ENCODE measurements around the gene ZBED4. TPM values are rescaled to one million over a fixed set of nuclear protein-coding genes. Genes with fewer than 3 reads are reported as not detected.
A peak's percentile ranks its signal among the peaks of the same experiment; 100 is the strongest.

Gene ZBED4
- total and polyA plus RNA-seq, 2 experiments from 2014 or later, result 8.5 to 31.9 TPM

DNA sequence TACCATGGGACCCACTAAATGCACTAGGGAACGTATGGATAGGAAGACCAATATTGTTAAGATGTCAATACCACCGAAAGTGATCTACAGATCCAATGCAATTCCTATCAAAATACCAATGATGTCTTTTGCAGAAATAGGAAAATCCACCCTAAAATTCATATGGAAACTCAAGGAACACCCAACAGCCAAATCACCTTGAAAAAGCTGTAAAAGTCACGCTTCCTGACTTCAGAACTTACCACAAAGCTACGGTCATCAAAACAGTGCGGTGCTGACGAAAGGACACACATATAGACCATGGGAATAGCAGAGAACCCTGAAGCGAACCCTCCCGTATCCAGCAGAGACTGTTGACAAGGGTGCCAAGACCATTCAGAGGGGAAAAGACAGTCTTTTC, 46.5 kb upstream of the ZBED4 start:
- TF ChIP-seq CREB1 (CRISPR knock-in tag; IDR thresholded peaks at IDR 0.05; ENCODE audit: low read depth) (no peak), ZNF331 (CRISPR knock-in tag; IDR thresholded peaks at IDR 0.05; ENCODE audit: low read depth) (no peak), POLR2AphosphoS5 (IDR thresholded peaks at IDR 0.05; ENCODE audit: low read depth) (no peak)
- no peaks in the 10 kb centered on the region for H3K27me3 ChIP-seq (ENCODE audit: insufficient read depth)
- H3K9me3 Mint-ChIP-seq, result no peaks in the 10 kb centered on the region
- peaks cover 96% of the 10 kb centered on the region for H3K79me2 ChIP-seq (replicated peaks; ENCODE audit: insufficient read depth)
- peaks cover 7% of the 10 kb centered on the region; the same call in 1 of the 3 replicates for H3K4me1 Mint-ChIP-seq
- no peak overlapping the region for H2AFZ ChIP-seq
- 0 out of 2 replicates have a peak, but pooled peaks cover 3% of the 10 kb centered on the region for H3F3A ChIP-seq (replicated peaks; ENCODE audit: low read depth)
- peaks cover 63% of the 10 kb centered on the region for H4K20me1 ChIP-seq (replicated peaks; ENCODE audit: insufficient read depth)
- H3K36me3 ChIP-seq (ENCODE audit: insufficient read depth), result no peaks in the 10 kb centered on the region
- no peak overlapping the region for H3K4me3 Mint-ChIP-seq
- no peak overlapping the region for H3K27ac Mint-ChIP-seq
- H3K9me2 ChIP-seq (ENCODE audit: insufficient read depth), result no peaks in the 10 kb centered on the region
- DNase-seq (ENCODE audit: low spot score), result no peak
- H3K36me3 Mint-ChIP-seq (ENCODE audit: low read depth), result peaks cover 33% of the 10 kb centered on the region
- H3K27me3 Mint-ChIP-seq (ENCODE audit: insufficient read depth, low read depth, poor library complexity), result peaks cover 10% of the 10 kb centered on the region
- ATAC-seq, result no peak
- no peak overlapping the region for H3K4me2 ChIP-seq
- H3K27ac ChIP-seq (ENCODE audit: low read depth), result no peak overlapping the region; the same call in 1 of the 2 replicates
- no peaks in the 10 kb centered on the region for H3K4me1 ChIP-seq (ENCODE audit: insufficient read depth)
- no peak overlapping the region for H3K4me3 ChIP-seq

- Histone ChIP-seq H3F3A (replicated peaks; ENCODE audit: low read depth) (0 out of 2 replicates have a peak, but pooled peaks cover 3% of the 10 kb centered on the region), H3K36me3 (ENCODE audit: insufficient read depth) (no peaks in the 10 kb centered on the region), H3K79me2 (replicated peaks; ENCODE audit: insufficient read depth) (peaks cover 100% of the 10 kb centered on the region), H3K4me1 (ENCODE audit: insufficient read depth) (no peaks in the 10 kb centered on the region), H3K4me3 (no peak overlapping the region), H3K4me2 (no peak overlapping the region), H2AFZ (no peak overlapping the region), H4K20me1 (replicated peaks; ENCODE audit: insufficient read depth) (peaks cover 68% of the 10 kb centered on the region), H3K9me2 (ENCODE audit: insufficient read depth) (no peaks in the 10 kb centered on the region), H3K27ac (ENCODE audit: low read depth) (peak overlapping the region; percentile 42), H3K27me3 (ENCODE audit: insufficient read depth) (no peaks in the 10 kb centered on the region)
- ATAC-seq, result no peak
- Mint-ChIP-seq H3K27me3 (ENCODE audit: insufficient read depth, low read depth, poor library complexity) (peaks cover 10% of the 10 kb centered on the region), H3K4me3 (no peak overlapping the region), H3K4me1 (peaks cover 7% of the 10 kb centered on the region; the same call in 1 of the 3 replicates), H3K9me3 (no peaks in the 10 kb centered on the region), H3K36me3 (ENCODE audit: low read depth) (peaks cover 27% of the 10 kb centered on the region), H3K27ac (no peak overlapping the region)
- TF ChIP-seq, protein P1, sequence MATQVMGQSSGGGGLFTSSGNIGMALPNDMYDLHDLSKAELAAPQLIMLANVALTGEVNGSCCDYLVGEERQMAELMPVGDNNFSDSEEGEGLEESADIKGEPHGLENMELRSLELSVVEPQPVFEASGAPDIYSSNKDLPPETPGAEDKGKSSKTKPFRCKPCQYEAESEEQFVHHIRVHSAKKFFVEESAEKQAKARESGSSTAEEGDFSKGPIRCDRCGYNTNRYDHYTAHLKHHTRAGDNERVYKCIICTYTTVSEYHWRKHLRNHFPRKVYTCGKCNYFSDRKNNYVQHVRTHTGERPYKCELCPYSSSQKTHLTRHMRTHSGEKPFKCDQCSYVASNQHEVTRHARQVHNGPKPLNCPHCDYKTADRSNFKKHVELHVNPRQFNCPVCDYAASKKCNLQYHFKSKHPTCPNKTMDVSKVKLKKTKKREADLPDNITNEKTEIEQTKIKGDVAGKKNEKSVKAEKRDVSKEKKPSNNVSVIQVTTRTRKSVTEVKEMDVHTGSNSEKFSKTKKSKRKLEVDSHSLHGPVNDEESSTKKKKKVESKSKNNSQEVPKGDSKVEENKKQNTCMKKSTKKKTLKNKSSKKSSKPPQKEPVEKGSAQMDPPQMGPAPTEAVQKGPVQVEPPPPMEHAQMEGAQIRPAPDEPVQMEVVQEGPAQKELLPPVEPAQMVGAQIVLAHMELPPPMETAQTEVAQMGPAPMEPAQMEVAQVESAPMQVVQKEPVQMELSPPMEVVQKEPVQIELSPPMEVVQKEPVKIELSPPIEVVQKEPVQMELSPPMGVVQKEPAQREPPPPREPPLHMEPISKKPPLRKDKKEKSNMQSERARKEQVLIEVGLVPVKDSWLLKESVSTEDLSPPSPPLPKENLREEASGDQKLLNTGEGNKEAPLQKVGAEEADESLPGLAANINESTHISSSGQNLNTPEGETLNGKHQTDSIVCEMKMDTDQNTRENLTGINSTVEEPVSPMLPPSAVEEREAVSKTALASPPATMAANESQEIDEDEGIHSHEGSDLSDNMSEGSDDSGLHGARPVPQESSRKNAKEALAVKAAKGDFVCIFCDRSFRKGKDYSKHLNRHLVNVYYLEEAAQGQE (IDR thresholded peaks at IDR 0.05; ENCODE audit: unreplicated experiment), result no peak
- TF ChIP-seq, protein P2, sequence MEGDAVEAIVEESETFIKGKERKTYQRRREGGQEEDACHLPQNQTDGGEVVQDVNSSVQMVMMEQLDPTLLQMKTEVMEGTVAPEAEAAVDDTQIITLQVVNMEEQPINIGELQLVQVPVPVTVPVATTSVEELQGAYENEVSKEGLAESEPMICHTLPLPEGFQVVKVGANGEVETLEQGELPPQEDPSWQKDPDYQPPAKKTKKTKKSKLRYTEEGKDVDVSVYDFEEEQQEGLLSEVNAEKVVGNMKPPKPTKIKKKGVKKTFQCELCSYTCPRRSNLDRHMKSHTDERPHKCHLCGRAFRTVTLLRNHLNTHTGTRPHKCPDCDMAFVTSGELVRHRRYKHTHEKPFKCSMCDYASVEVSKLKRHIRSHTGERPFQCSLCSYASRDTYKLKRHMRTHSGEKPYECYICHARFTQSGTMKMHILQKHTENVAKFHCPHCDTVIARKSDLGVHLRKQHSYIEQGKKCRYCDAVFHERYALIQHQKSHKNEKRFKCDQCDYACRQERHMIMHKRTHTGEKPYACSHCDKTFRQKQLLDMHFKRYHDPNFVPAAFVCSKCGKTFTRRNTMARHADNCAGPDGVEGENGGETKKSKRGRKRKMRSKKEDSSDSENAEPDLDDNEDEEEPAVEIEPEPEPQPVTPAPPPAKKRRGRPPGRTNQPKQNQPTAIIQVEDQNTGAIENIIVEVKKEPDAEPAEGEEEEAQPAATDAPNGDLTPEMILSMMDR (conservative IDR thresholded peaks at IDR 0.05; ENCODE audit: low read depth in 2 of 2), result no peak
- no peak for TF ChIP-seq JUNB (IDR thresholded peaks at IDR 0.05; ENCODE audit: unreplicated experiment)
- TF ChIP-seq POLR2AphosphoS5 (IDR thresholded peaks at IDR 0.05; ENCODE audit: low read depth), result no peak
- no peak for TF ChIP-seq EZH2phosphoT487 (IDR thresholded peaks at IDR 0.05; ENCODE audit: unreplicated experiment)
- no peak for TF ChIP-seq EZH2 (IDR thresholded peaks at IDR 0.05; ENCODE audit: low read depth, unreplicated experiment)
- TF ChIP-seq ZNF114 (CRISPR knock-in tag; IDR thresholded peaks at IDR 0.05), result no peak
- no peak for TF ChIP-seq CREB1 (CRISPR knock-in tag; IDR thresholded peaks at IDR 0.05; ENCODE audit: low read depth)
- no peak for TF ChIP-seq ZNF331 (CRISPR knock-in tag; IDR thresholded peaks at IDR 0.05; ENCODE audit: low read depth)
- DNase-seq (ENCODE audit: low spot score), result no peak
Observed at GRCh38 chr22:49807780-49808708, 45.6 kb upstream of the ZBED4 start.
